Neural cell (in vitro differentiated cells): ENCODE measurements around the gene TTC9B.

ENCODE experiments used
- CTCF ChIP-seq: fragments of 450-650 bp; IDR thresholded peaks from 2 replicates; pipeline ENCODE4 v1.5.1; 2014; ENCODE audit warnings: antibody characterized with exemption, mild to moderate bottlenecking, moderate library complexity; ENCODE audit not compliant: poor library complexity, severe bottlenecking
- EZH2 ChIP-seq: fragments of 200-600, 300-800 bp; shearing (Covaris generic), sonication (generic); IDR thresholded peaks from 2 replicates; pipeline ENCODE4 v1.6.1; 2014; ENCODE audit warnings: antibody characterized with exemption, low read length, borderline replicate concordance, mild to moderate bottlenecking; ENCODE audit not compliant: insufficient read depth, poor library complexity, severe bottlenecking
- POLR2AphosphoS5 ChIP-seq: IDR thresholded peaks from 2 replicates; pipeline ENCODE4 v1.6.1; 2012
- TAF1 ChIP-seq: IDR thresholded peaks from 2 replicates; pipeline ENCODE4 v1.6.1; 2012; ENCODE audit warnings: low read depth

GRCh38 chr19:40244579-40245317 lies 26.6 kb upstream of the TTC9B start:
- TF ChIP-seq POLR2AphosphoS5 (no peak), CTCF (no peak), EZH2 (no peak), TAF1 (no peak)
